HG03159 (cell line): ENCODE results near the gene PSMD9.

Experiments
- ATAC-seq: cut with Tn5 transposase; IDR thresholded peaks from one replicate; pipeline ENCODE4 v1.9.1; 2021; ENCODE audit warnings: mild to moderate bottlenecking, moderate library complexity; ENCODE audit not compliant: unreplicated experiment

The PSMD9 gene

DNA sequence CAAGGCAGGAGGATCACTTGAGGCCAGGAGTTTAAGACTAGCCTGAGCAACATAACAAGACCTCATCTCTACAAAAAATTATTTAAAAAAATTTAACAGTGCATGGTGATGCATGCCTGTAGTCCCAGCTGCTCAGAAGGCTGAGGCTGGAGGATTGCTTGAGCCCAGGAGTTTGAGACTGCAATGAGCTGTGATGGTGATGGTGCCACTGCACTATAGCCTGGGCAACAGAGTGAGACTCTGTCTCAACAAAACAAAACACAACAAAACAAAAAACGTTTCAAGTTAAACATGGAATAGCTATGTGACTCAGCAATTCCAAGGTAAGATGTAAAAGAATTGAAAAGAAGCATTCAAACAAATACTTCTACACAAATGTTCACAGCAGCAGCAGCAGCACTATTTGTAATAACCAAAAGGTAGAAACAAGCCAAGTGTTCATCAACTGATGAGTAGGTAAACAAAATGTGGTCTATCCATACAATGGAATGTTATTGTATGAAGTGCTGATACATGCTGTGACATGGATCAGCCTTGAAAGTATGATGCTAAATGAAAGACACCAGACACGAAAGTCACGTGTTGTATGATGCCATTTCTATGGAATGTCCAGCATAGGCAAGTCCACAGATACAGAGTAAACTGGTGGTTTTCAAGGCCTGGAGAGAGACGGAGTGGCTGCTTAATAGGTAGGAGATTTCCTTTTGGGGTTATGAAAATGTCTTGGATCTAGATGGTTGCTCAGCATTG is 61.2 kb downstream of the PSMD9 start:
- ATAC-seq, result no peak

DNA sequence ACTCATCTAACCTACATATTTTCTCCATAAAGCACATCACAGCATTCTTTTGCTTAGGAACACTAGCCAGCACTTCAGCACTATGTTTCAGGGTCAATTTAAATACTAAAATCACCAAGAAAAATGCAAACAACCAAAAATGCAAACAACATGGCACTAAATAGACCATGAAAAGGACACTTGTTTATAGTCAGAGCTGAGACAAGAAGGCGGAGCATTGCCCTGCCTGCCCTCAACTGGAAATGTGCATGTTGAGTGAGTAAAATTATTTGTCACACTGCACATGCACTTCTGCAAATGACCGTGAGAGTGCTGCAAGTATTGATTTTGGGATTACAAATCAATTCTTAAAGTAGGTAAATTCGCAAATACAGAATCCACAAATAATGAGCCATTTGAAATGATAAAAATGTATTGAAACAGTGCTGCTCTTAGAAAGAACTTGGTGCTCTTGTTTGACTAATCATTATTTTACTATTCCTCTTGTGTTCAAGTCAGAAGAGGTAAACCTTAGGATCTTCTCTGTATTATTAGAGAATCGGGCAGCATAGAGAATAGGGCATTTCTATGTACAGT is 64.6 kb downstream of the PSMD9 start:
- no peak for ATAC-seq

DNA sequence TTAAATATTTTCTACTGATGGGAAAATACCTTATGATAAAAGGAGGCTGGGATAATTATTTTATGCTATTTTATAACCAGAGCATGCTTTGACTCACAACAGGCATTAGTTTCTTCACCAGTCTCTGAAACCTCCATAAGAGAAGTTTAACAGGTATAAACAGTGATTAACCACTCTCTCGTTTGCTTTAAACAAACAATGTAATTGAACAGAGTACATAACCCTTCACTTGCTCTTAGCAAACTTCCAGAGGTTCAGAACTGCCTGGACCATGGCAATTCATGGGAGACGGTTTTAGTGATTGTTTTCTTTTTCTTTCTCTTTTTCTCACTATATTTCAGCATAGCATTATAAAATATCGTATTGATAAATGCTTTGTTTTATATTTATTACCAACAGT is 65.1 kb downstream of the PSMD9 start:
- no peak for ATAC-seq

DNA sequence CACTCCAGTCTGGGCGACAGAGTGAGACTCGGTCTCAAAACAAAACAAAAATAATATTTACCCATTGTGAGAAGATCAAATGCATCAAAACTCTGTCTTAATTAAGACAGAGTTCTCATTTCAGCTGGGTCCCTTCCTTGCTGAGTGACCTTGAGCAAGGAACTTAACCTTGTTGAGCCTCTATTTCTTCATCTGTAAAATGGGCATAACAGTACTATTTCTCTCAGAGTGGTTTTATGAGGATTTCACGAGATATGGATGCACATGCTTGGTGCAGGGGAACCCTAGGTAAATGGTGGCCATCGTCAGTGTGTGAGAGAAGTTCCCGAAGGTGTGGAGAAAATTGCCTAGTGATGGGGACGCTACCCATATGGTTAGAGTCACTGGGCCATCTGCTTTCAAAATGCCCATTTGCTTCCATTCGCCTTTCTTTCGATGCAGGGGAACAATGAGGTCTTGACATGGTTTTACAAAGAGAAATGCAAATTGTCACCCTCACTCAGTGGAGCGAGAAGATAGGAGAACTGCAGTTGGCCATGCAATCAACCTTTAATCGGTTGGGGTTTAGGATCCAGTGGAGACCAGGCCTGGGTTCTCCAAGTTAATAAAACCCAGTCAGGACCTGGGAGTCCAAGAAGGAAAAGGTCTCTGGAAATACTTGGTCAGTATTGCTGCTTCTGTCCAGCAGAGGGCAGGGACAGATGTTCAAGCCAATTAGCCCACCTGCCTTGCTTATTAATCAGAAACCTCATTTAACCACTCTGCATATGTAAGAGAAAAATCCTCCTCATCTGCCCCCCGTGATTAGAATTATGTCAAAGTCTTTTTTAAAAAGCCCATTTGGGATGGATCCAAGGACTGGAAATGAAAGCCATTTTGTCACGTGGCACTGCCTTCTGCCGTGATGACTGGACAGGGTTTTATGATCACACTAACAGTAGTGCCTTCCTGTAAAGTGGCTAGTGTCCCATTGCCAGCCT is 67.0 kb downstream of the PSMD9 start:
- ATAC-seq, result no peak

DNA sequence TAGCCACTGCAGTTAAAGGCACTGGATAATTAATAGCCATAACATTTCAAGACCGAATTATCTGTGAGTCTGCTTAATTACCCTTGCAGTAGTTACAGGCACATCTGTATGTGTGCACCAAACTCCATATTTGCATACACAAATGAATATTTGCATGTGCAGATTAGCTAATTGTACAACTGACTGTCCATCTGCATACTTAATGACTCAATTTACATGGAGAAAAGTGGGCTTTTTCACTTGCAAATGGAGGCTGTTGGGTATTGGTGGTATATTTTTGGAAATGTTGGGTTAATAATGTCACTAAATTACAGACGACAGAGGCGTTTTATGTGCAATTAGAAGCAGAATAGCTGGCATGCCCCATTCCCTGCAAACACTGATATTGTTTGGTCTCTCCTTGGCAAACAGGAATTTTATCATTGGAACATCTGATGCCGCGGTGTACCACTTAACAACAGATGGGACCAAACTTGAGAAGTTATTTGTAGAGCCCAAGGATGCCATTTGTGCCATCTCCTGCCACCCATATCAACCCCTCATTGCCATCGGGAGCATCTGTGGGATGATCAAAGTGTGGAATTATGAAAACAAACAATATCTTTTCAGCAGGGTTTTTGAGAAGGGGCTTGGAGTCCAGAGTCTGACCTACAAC is 69.4 kb downstream of the PSMD9 start:
- ATAC-seq, result no peak

DNA sequence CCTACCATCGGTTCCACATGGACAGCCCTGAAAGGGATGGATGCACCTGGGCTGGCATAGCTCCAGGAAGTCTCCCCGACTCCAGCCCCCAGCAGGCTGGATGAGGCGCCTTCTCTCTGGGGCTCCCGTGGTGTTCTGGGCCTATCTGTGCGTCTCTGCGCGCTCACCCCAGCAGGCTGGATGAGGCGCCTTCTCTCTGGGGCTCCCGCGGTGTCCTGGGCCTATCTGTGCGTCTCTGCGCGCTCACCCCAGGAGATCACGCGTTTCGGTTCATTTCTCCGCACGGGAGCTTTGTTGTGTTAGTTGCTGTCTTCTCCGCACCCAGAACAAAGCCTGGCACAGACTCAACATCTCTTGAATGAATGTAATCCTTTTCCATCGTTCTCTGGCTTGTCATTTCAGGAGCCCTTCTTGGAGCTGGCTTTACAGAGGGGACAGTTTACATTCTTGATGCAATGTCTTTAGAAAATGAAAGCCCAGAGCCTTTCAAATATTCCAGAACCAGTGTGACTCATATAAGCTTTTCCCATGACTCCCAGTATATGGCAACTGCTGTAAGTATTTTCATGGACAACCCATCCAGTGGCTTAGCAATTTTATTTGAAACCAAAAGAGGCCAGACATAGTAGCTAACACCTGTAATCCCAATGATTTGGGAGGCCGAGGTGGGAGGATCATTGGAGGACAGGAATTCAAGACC is 70.1 kb downstream of the PSMD9 start:
- ATAC-seq, result no peak

DNA sequence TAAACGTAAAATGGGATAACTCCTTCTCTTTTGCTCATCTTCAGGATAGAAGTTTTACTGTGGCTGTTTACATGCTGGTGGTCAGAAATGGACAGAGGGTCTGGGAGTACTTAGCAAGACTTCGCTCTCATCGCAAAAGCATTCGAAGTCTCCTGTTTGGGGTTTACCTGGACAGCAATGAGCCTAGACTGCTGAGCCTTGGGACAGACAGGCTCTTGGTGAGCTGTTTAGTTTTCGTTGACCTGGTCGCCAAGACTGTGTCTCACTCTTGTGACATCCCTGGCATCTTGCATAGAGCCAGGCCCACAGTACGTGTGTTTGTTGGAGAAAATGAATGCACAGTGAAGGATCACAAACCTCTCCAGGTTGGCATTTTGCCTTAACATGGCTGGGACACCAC is 72.0 kb downstream of the PSMD9 start:
- no peak for ATAC-seq

DNA sequence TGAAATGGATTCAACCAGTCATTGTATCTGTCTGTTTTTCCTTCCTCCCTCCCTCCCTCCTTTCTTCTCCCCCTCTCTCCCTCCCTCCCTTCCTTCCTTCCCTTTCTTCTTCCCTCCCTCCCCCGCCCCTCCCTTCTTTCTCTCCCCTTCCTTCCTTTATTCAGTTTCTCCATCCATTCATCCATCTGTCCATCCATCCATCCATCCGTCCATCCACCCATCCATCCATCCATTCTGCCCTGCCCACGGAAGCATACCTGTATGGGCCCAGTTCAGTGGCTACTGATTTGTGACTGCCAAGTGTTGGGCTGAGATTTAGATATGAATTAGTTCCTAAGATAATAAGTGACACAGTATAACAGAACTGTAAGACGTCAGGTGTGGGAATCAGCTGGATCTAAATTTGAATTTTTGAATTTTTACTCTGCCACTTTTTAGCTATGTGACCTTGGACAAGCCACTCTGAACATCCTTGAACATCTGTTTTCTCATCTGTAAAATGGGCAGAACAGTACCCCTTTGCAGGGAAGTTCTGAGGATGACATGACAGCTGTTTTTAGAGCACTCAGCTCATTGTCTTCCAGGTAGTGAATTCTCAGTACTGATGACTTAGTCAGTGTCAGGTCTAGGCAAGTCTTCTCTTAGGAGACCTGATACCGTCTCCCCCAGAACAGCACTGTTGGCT is 72.7 kb downstream of the PSMD9 start:
- no peak for ATAC-seq

DNA sequence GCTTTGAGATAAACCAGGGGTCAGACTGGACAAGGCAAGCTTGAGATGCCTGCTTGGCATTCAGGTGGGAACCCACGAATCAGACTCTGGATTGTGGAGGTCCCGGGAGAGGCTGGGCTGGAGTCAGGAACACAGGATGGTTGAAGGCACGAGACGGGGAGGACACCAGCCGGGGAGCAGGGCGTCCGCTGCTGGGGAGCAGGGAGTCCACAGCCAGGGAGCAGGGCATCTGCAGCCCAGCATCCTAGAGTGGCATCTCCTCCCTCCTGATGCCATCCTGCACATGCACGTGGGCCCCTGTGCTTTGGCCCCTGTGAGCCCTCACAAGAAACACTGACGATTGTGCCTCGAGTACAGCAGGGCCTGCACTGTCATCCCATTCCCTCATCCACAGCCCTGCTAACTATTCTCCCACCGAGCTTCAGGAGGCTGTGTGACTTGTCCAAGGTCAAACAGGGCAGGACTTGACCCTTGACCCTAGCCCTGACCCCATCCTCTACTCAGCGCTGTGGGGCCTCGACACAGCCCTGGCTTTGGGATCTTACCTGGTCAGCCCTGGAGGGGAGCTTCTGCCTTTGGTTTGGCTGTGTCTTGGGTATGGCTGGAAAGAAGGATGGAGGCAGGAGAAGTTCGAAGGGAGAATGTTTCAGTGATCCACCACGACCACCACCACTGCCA is 74.9 kb downstream of the PSMD9 start:
- ATAC-seq, result no peak

DNA sequence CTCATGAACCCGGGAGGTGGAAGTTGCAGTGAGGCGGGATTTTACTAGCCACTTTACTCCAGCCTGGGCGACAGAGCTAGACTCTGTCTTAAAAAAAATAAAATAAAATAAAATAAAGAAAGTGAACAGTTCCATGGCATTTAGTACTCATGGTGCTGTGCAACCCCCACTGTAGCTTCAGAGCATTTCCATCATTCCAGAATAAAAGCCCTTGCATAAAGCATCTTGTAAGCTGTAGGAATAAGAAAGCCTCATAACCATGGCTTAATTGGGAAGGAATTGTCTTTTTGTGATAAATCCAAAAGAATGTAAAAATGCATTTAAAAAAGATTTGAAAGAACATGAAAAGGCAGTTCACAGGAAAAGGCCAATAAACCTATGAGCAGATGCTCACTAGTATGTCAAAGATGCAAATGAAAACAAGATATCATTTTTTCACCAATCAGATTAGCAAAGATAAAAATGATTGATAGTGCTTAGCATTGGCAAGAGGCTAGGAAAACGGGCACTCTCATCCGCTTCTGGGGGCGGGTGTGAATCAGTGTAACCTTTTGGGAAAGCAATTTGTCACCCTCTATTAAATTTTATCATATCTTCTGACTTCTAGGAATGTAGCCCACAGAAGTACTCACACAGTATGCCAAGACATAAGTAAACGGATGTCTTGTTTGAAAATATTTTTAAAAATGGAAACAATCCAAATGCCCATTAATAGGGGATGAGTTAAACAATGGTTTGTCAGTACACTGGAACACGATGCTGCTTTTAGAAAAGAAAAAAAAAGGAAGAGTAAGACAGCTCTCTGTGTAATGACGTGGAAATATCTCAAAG is 76.4 kb downstream of the PSMD9 start:
- ATAC-seq, result no peak

DNA sequence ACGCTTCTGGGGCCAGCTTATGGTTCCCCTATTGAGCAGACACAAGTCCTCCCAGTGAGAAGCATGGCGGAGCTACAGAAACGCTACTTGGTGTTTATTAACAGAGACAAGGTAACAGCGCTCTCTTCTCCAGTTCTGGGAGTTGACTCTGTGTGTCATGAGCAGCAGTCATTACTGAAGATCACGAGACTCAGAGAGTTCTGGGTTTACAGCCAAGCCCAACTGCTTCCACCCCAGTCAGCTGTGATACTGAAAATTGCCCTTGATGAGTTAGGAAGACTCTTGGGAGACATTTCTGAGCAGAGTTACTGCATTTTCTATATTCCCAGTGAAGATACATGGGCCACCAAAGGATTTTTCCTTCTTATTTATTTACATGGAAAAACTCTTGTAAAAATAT is 78.4 kb downstream of the PSMD9 start:
- no peak for ATAC-seq
